Thoracic aorta (tissue), 2 donors: Measurements from ENCODE around the gene ADGRB2. TPM values are rescaled to one million over a fixed set of nuclear protein-coding genes. Genes with fewer than 3 reads are reported as not detected.

Source experiments
- ATAC-seq: fragments of 150-250 bp; one replicate; pipeline ENCODE4 v1.8.0; 2017; ENCODE audit warnings: low read depth; ENCODE audit not compliant: insufficient number of reproducible peaks, low FRiP score
- DNase-seq: peaks from one replicate; pipeline ENCODE4 v3.0.0-alpha.2; 2020; ENCODE audit warnings: low spot score
- H3K27ac ChIP-seq, 2 donors: fragments of 200-600 bp; sonication (generic); 1 replicate in 1 of 2; 2 replicates in 1 of 2; pipeline ENCODE4 v1.5.1; 2016; ENCODE audit warnings: mild to moderate bottlenecking in 2 of 2, moderate library complexity in 2 of 2
- H3K27me3 ChIP-seq: fragments of 200-600 bp; sonication (generic); replicated peaks from 2 replicates; pipeline ENCODE4 v1.6.0; 2016; ENCODE audit warnings: mild to moderate bottlenecking; ENCODE audit not compliant: insufficient read depth
- H3K36me3 ChIP-seq: fragments of 200-600 bp; sonication (generic); one replicate; pipeline ENCODE4 v1.5.1; 2016
- H3K4me1 ChIP-seq, 2 donors: fragments of 200-600 bp; sonication (generic); 1 replicate in 1 of 2; 2 replicates in 1 of 2; pipeline versions ENCODE4 v1.5.1 to v1.6.0; 2016; ENCODE audit warnings: low read depth in 2 of 2, mild to moderate bottlenecking in 1 of 2; ENCODE audit not compliant: control insufficient read depth in 1 of 2
- H3K4me3 ChIP-seq: fragments of 200-600 bp; sonication (generic); 2 replicates; pipeline ENCODE4 v1.5.1; 2016; ENCODE audit warnings: mild to moderate bottlenecking
- H3K9me3 ChIP-seq: fragments of 200-600 bp; sonication (generic); 2 replicates; pipeline ENCODE4 v1.5.1; 2016
- total RNA-seq, 2 donors: library from RNA; depleted of rRNA; stranded (reverse); fragments of >200 nt; gene quantifications; one replicate each; pipeline versions ENCODE4 v1.1.0 to v1.2.3, GENCODE V29; 2016
- TF ChIP-seq, protein P1 (sequence below): fragments of 200-600 bp; sonication (generic); IDR thresholded peaks from one replicate; pipeline ENCODE4 v1.5.1; 2019; ENCODE audit warnings: antibody characterized with exemption

ADGRB2 gene
- total RNA-seq, 2 donors from 2014 or later: 1.5 TPM

DNA sequence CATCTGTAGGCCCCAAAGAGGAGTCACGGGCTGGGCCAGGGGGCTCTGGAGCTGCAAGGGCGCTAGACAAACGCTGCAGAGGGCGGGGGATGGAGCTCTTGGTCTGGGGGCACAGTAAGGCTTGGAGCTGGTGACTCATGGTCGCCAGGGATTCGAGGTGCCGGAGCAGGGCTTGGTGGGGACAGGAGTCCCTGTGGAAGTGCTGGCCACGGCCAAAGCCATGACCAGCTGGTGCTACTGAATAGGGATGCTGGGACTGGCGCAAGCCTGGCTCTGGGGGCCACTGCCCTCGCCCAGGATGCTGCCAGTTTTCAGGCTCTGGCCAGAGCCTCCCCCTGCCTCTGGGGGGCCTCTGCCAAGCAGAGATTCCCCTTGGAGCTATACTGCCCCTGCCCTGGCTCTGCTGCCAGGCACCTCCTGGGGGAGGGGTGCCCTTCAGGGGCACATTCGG lies 26.5 kb upstream of the ADGRB2 start:
- TF ChIP-seq, protein P1, sequence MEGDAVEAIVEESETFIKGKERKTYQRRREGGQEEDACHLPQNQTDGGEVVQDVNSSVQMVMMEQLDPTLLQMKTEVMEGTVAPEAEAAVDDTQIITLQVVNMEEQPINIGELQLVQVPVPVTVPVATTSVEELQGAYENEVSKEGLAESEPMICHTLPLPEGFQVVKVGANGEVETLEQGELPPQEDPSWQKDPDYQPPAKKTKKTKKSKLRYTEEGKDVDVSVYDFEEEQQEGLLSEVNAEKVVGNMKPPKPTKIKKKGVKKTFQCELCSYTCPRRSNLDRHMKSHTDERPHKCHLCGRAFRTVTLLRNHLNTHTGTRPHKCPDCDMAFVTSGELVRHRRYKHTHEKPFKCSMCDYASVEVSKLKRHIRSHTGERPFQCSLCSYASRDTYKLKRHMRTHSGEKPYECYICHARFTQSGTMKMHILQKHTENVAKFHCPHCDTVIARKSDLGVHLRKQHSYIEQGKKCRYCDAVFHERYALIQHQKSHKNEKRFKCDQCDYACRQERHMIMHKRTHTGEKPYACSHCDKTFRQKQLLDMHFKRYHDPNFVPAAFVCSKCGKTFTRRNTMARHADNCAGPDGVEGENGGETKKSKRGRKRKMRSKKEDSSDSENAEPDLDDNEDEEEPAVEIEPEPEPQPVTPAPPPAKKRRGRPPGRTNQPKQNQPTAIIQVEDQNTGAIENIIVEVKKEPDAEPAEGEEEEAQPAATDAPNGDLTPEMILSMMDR: no peak
- Histone ChIP-seq H3K27me3 (no peaks in the 10 kb centered on the region), H3K4me1 (peaks cover 0 to 4% of the 10 kb centered on the region in 2 donors), H3K9me3 (no peaks in the 10 kb centered on the region), H3K4me3 (no peak overlapping the region), H3K36me3 (no peaks in the 10 kb centered on the region), H3K27ac (no peak overlapping the region)
- ATAC-seq (no peak), DNase-seq (no peak)

- no peak overlapping the region for H3K27ac ChIP-seq
- no peak for ATAC-seq
- peaks cover 0 to 4% of the 10 kb centered on the region in 2 donors for H3K4me1 ChIP-seq
- H3K36me3 ChIP-seq: no peaks in the 10 kb centered on the region
- H3K4me3 ChIP-seq: no peak overlapping the region
- H3K27me3 ChIP-seq: no peaks in the 10 kb centered on the region
- H3K9me3 ChIP-seq: no peaks in the 10 kb centered on the region
- DNase-seq: no peak
- TF ChIP-seq, protein P1: no peak
Measured at GRCh38 chr1:31790140-31790539, 26.0 kb upstream of the ADGRB2 start.

- DNase-seq: peak; percentile 92
- Histone ChIP-seq H3K4me1 (peaks cover 0 to 4% of the 10 kb centered on the region in 2 donors), H3K27me3 (no peaks in the 10 kb centered on the region), H3K4me3 (peak overlapping the region; percentile 90), H3K27ac (no peak overlapping the region), H3K36me3 (no peaks in the 10 kb centered on the region), H3K9me3 (no peaks in the 10 kb centered on the region)
- TF ChIP-seq, protein P1: peak; percentile 96
- peak; percentile 22 for ATAC-seq
Measured at GRCh38 chr1:31789259-31790065, 25.3 kb upstream of the ADGRB2 start.

- Histone ChIP-seq H3K4me3 (peak overlapping the region; percentile 90), H3K4me1 (peaks cover 0 to 4% of the 10 kb centered on the region in 2 donors), H3K27ac (peak overlapping the region; percentile 38 to 66), H3K27me3 (no peaks in the 10 kb centered on the region), H3K36me3 (no peaks in the 10 kb centered on the region), H3K9me3 (no peaks in the 10 kb centered on the region)
- TF ChIP-seq, protein P1: no peak
- DNase-seq (no peak), ATAC-seq (peak; percentile 6)
Measured at GRCh38 chr1:31788825-31789256, 24.7 kb upstream of the ADGRB2 start.

GRCh38 chr1:31788138-31788824 lies 24.1 kb upstream of the ADGRB2 start:
- ATAC-seq (peak; percentile 82), DNase-seq (peak; percentile 75)
- peaks cover 0 to 4% of the 10 kb centered on the region in 2 donors for H3K4me1 ChIP-seq
- TF ChIP-seq, protein P1: no peak
- H3K9me3 ChIP-seq: no peaks in the 10 kb centered on the region
- no peaks in the 10 kb centered on the region for H3K36me3 ChIP-seq
- H3K4me3 ChIP-seq: peak overlapping the region; percentile 90
- H3K27ac ChIP-seq: peak overlapping the region; percentile 38 to 66
- H3K27me3 ChIP-seq: no peaks in the 10 kb centered on the region
